ENCODE results near the gene CLRN3.

Gene CLRN3

GRCh38 chr10:127892743-127893142, at the start of gene CLRN3:
Gene CLRN3 (minus strand): TSS chr10:127892941. CDS start chr10:127892784, 157 bp downstream.
- no peak for DNase-seq

GRCh38 chr10:127940866-127941640, 48.3 kb upstream of the CLRN3 start:
- no peak for DNase-seq

- no peak for DNase-seq
Measured at GRCh38 chr10:127939786-127940330, 47.1 kb upstream of the CLRN3 start.

- no peak for DNase-seq
Measured at GRCh38 chr10:127937915-127938463, 45.2 kb upstream of the CLRN3 start.

GRCh38 chr10:127937069-127937468, 44.3 kb upstream of the CLRN3 start:
- DNase-seq = no peak

GRCh38 chr10:127935071-127935561, 42.4 kb upstream of the CLRN3 start:
- DNase-seq = no peak

- no peak for DNase-seq
Measured at GRCh38 chr10:127934383-127934782, 41.6 kb upstream of the CLRN3 start.

- DNase-seq = no peak
Measured at GRCh38 chr10:127933271-127933670, 40.5 kb upstream of the CLRN3 start.

- no peak for DNase-seq
Measured at GRCh38 chr10:127932521-127933270, 40.0 kb upstream of the CLRN3 start.

GRCh38 chr10:127928021-127928806, 35.5 kb upstream of the CLRN3 start:
- DNase-seq = no peak

- DNase-seq = no peak
Measured at GRCh38 chr10:127926455-127926854, 33.7 kb upstream of the CLRN3 start.

GRCh38 chr10:127925471-127926207, 32.9 kb upstream of the CLRN3 start:
- DNase-seq = no peak

- no peak for DNase-seq
Measured at GRCh38 chr10:127923646-127924045, 30.9 kb upstream of the CLRN3 start.

- DNase-seq = no peak
Measured at GRCh38 chr10:127922675-127923366, 30.1 kb upstream of the CLRN3 start.

GRCh38 chr10:127922206-127922605, 29.5 kb upstream of the CLRN3 start:
- no peak for DNase-seq

- no peak for DNase-seq
Measured at GRCh38 chr10:127921753-127922145, 29.0 kb upstream of the CLRN3 start.

GRCh38 chr10:127921075-127921752, 28.5 kb upstream of the CLRN3 start:
- DNase-seq = no peak

- DNase-seq = no peak
Measured at GRCh38 chr10:127920306-127921074, 27.7 kb upstream of the CLRN3 start.

- DNase-seq = no peak
Measured at GRCh38 chr10:127919418-127920271, 26.9 kb upstream of the CLRN3 start.

Data from NCI-H1694 (cell line).